OCI-LY7 (cell line): Measurements from ENCODE around the gene DNAJC18. TPM values are rescaled to one million over a fixed set of nuclear protein-coding genes. Genes with fewer than 3 reads are reported as not detected.
A peak's percentile ranks its signal among the peaks of the same experiment; 100 is the strongest.

Experiments
- small RNA-seq: library from RNA; depleted of rRNA; stranded (forward); fragments of <200 nt; gene quantifications from one replicate; pipeline ENCODE3, GENCODE V24; 2014
- total RNA-seq, 2 experiments: library from RNA; depleted of rRNA in 1 of 2; stranded (reverse); fragments of >200 nt in 1 of 2; shearing (Covaris generic) in 1 of 2; gene quantifications; 2 replicates each; pipeline ENCODE4 v1.2.3, GENCODE V29; 2014 to 2022

The DNAJC18 gene
- total RNA-seq, 2 experiments from 2014 or later = 1.2 to 12.6 TPM

Small RNAs within 50 kb of the gene (small RNA-seq; reads per million reads assigned to genes)
- gene RNU5B-4P = 4.6 reads per million, percentile 90 among the genes with 10 or more reads in this experiment

Other genes with a start within 250 kb of the DNAJC18 start
- gene SIL1, start 241.2 kb downstream of the DNAJC18 start, total RNA-seq (2014; rRNA removed; shearing (Covaris generic)) = 9.2 and 11.4 TPM in 2 replicates
- 22.8 and 25.8 TPM in 2 replicates for gene SIL1, start 241.2 kb downstream of the DNAJC18 start, total RNA-seq (2022)
- 205 and 276 TPM in 2 replicates for gene MATR3, start 145.8 kb downstream of the DNAJC18 start, total RNA-seq (2014; rRNA removed; shearing (Covaris generic))
- gene MATR3, start 145.8 kb downstream of the DNAJC18 start, total RNA-seq (2022) = 270 and 274 TPM in 2 replicates
- gene PAIP2, start 97.7 kb downstream of the DNAJC18 start, total RNA-seq (2014; rRNA removed; shearing (Covaris generic)) = 64.3 and 73.6 TPM in 2 replicates
- gene PAIP2, start 97.7 kb downstream of the DNAJC18 start, total RNA-seq (2022) = 97.8 and 113 TPM in 2 replicates
- 14.6 and 20.3 TPM in 2 replicates for gene SLC23A1, start 56.2 kb downstream of the DNAJC18 start, total RNA-seq (2014; rRNA removed; shearing (Covaris generic))
- gene SLC23A1, start 56.2 kb downstream of the DNAJC18 start, total RNA-seq (2022) = 63.1 and 67.9 TPM in 2 replicates
- 1,014 and 1,052 TPM in 2 replicates for gene MZB1, start 49.6 kb downstream of the DNAJC18 start, total RNA-seq (2014; rRNA removed; shearing (Covaris generic))
- gene MZB1, start 49.6 kb downstream of the DNAJC18 start, total RNA-seq (2022) = 727 and 819 TPM in 2 replicates
- 4.4 and 4.6 TPM in 2 replicates for gene PROB1, start 44.4 kb downstream of the DNAJC18 start, total RNA-seq (2014; rRNA removed; shearing (Covaris generic))
- 4.6 and 5.9 TPM in 2 replicates for gene PROB1, start 44.4 kb downstream of the DNAJC18 start, total RNA-seq (2022)
- 12.0 and 12.4 TPM in 2 replicates for gene SPATA24, start 35.4 kb downstream of the DNAJC18 start, total RNA-seq (2014; rRNA removed; shearing (Covaris generic))
- gene SPATA24, start 35.4 kb downstream of the DNAJC18 start, total RNA-seq (2022) = 9.4 and 10.8 TPM in 2 replicates
- gene ECSCR, start 23.2 kb upstream of the DNAJC18 start, total RNA-seq (2014; rRNA removed; shearing (Covaris generic)) = not detected in 2 replicates
- gene ECSCR, start 23.2 kb upstream of the DNAJC18 start, total RNA-seq (2022) = not detected in 2 replicates
- gene SMIM33, start 31.5 kb upstream of the DNAJC18 start, total RNA-seq (2014; rRNA removed; shearing (Covaris generic)) = not detected in 2 replicates
- gene SMIM33, start 31.5 kb upstream of the DNAJC18 start, total RNA-seq (2022) = not detected in 2 replicates
- gene STING1, start 43.2 kb upstream of the DNAJC18 start, total RNA-seq (2014; rRNA removed; shearing (Covaris generic)) = not detected in 2 replicates
- 0.44 TPM in 1 of 2 replicates, not detected in the other for gene STING1, start 43.2 kb upstream of the DNAJC18 start, total RNA-seq (2022)
- 102 and 145 TPM in 2 replicates for gene UBE2D2, start 121.8 kb upstream of the DNAJC18 start, total RNA-seq (2014; rRNA removed; shearing (Covaris generic))
- 239 and 271 TPM in 2 replicates for gene UBE2D2, start 121.8 kb upstream of the DNAJC18 start, total RNA-seq (2022)
- gene CXXC5, start 208.8 kb upstream of the DNAJC18 start, total RNA-seq (2014; rRNA removed; shearing (Covaris generic)) = 108 and 113 TPM in 2 replicates
- 26.7 and 30.4 TPM in 2 replicates for gene CXXC5, start 208.8 kb upstream of the DNAJC18 start, total RNA-seq (2022)